ENCODE results near the gene COL6A2.
"Not testable (repeated sequence)": the region's sequence is repeated elsewhere in the genome, so short reads cannot be mapped to it uniquely, and the experiment has no call there.

The COL6A2 gene

DNA sequence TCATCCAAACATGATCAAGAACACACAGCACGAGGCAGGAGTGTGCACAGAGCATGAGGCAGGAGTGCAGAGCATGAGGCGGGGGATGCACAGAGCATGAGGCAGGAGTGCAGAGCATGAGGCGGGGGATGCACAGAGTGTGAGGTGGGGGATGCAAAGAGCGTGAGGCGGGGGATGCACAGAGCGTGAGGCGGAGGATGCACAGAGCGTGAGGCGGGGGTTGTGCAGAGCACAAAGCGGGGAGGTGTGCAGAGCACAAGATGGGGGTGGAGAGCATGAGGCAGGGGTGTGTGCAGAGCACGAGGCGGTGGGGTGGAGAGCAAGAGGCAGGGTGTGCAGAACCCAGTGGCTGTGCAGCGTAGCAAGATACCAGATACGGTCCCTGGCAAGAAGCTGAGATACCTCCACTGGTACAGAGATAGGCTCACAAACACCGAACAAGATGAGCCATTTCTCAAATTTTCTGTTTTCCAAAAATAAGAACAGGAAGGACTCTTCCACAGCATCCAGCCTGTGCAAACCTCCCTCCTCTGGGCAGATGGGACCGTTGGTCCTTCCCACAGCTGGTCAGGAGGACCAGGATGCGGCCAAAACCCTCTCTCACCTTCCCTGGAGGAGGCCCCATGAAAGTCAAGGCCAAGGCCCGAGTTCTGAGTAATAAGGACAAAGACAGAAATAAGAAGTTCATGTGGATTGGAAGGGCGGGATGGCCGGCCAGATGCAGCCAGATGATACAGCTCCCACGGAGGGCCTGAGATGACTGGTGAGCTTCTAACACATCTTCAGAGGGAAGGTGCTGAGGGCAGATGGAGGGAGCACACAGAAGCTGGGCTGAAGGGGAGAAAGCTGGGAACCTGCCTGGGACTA lies 74.3 kb downstream of the COL6A2 start:
- no peak for DNase-seq (ENCODE audit: low read depth, low spot score)

DNA sequence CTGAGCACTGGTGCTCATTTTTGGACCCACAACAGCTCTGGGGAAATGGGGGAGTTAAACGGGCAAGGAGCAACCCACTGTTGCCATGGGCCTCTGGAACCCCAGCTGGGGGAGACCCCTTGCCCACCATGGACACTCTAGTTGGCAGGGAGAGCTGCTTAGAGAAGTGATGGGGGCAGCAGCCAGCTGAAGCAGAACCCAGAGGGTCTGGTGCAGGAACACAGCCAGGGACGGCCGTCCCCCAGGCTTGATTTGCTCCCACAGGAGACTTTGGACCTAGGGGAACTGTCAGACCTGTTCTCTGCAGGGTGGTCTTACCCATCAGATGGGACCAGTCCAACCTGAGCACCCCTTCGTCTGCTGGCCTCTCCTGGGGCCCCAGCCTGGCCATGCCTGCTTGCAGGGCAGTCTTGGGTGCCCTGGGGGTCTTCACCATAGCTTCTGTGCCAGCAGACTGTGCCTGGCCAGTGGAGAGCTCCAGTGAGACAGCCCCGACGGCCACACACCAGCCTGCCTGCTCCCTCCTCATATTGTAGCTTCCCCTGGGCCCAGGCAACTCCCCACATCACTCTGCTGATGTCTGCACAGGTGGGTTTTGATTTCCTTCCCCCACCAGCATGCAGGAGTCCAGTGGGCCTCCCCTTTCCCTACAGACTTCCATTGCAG lies 75.1 kb downstream of the COL6A2 start:
- DNase-seq (ENCODE audit: low read depth, low spot score) = no peak

DNA sequence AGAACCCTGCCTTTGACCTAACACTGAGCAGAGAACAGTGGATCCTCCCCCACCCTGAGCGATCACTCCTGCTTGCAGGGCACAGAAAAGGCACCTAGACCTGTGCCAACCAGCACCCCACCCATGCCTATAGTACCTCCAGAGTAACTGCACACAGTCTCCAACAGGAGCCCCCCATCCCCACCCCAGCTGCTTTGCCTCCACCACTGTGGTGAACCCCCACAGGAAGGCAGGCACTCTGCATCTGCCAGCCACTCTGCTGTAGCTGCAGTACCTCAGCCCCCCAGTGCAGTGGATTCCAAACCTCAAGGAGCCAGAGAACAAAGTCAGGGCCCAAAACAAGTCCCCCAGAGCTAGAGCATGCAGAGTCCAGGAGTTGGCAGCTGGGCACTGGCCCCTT lies 75.7 kb downstream of the COL6A2 start:
- no peak for DNase-seq (ENCODE audit: low read depth, low spot score)

DNA sequence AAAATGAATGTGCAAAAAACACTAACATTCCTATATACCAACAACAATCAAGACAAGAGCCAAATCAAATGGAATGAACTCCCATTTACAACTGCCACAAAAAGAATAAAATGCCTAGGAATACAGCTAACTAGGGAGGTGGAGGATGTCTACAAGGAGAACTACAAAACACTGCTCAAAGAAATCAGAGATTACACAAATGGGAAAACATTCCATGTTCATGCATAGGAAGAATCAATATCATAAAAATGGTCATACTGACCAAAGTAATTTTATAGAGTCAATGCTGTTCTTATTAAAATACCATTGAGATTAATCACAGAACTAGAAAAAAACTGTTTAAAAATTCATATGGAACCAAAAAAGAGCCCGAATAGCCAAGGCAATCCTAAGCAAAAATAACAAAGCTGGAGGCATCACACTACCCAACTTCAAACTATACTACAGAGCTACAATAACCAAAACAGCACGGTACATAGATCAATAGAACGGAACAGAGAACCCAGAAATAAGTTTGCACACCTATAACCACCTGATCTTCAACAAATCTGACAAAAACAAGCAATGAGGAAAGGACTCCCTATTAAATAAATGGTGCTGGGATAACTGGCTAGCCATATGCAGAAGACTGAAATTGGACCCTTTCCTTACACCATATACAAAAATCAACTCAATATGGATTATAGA lies 78.7 kb downstream of the COL6A2 start:
- not testable (repeated sequence) for DNase-seq (ENCODE audit: low read depth, low spot score)

DNA sequence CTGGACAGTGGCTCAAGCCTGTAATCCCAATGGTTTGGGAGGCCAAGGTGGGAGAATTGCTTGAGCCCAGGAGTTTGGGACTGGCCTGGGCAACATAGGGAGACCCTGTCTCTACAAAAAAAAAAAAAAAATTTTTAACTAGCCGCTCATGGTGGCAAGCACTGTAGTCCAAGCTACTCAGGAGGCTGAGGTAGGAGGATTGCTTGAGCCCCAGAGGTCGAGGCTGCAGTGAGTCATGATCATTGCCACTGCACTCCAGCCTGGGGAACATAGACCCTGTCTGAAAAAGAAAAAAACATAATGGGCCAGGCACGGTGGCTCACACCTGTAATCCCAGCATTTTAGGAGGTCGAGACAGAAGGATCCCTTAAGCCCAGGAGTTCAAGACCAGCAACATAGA lies 81.0 kb downstream of the COL6A2 start:
- DNase-seq (ENCODE audit: low read depth, low spot score) = no peak

Measured in smooth muscle cell of the brain vasculature (primary cell).